CD4-positive, alpha-beta T cell treated with Interleukin-17A for 4 hours (primary cell): ENCODE data around the gene NUDT13.
"Not testable (repeated sequence)": the region's sequence is repeated elsewhere in the genome, so short reads cannot be mapped to it uniquely, and the experiment has no call there.

Source experiments
- DNase-seq: peaks from one replicate; pipeline ENCODE4 v3.0.0-alpha.2; 2020; ENCODE audit warnings: mixed read lengths

The NUDT13 gene

GRCh38 chr10:73106301-73106700, 4.0 kb upstream of the NUDT13 start:
- DNase-seq = no peak

DNA sequence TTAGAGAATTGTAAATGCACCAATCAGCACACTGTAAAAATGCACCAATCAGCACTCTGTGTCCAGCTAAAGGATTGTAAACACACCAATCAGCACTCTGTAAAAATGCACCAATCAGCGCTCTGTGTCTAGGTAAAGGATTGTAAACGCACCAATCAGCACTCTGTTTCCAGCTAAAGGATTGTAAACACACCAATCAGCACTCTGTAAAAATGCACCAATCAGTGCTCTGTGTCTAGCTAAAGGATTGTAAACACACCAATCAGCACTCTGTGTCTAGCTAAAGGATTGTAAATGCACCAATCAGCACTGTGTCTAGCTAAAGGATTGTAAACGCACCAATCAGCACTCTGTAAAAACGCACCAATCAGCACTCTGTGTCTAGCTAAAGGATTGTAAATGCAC, 1.0 kb upstream of the NUDT13 start:
- DNase-seq = not testable (repeated sequence)

DNA sequence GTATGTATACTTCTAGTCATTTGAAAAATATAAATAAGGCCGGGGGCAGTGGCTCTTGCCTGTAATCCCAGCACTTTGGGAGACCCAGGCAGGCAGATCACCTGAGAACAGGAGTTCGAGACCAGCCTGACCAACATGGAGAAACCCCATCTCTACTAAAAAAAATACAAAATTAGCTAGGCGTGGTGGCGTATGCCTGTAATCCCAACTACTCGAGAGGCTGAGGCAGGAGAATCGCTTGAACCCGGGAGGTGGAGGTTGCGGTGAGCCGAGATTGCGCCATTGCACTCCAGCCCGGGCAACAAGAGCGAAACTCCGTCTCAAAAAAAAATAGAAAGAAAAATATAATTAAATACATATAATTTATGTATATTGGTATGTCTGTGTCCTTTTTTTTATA, 1.8 kb downstream of the NUDT13 start:
- not testable (repeated sequence) for DNase-seq

DNA sequence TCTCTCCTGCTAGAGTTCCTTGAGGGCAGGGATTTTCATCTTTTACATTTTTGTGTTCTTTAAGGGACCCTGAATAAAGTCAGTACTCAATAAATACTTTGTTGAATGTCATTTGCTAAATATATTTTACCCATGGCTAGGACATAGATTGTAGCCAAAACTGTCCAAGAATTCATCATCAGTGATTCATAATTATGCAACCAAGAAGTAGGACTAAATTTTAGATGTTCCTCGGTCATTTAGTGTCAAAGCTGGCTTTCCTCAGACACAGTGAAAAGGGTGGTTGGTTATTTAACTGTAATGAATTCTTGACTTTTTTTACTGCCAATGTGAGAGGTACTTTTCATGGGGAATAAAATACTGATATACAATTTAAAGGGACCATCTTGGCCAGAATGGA, 3.3 kb downstream of the NUDT13 start:
- no peak for DNase-seq

- DNase-seq = no peak
Measured at GRCh38 chr10:73116017-73116416, 5.8 kb downstream of the NUDT13 start.

DNA sequence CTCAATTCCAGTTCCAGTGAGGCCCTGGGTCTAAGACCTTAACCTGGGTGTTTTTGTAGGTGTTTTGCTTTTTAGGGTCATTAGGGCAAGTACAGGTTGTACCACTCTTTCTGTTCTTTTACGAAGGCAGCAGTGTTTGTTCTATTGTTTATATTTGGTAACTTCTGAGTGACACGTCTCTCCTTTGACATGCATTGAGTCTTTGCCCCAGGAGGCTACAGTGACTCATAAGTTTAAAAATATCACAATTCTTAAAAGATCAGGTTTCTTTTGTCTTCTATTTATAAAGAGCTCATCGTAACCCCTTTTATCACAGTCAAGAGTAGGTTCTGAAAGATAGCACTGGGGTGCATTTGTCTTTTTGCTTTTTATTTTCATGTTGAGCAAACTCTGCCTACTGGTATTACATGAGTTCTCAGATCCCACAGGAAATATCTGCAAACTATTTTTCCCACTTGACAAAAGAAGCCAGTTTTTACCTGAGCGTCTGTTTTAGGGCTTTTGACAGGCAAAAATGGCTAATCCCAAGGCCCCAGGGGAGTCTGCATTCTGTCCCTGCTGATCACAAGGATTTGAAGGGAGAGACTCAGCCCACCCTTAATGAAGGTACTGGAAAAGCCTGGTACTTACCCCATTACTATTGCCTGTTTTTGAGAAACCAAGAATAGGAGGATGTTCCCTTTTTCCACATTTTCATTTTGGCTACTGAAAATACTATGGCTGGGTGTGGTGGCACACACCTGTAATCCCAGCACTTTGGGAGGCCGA, 7.9 kb downstream of the NUDT13 start:
- no peak for DNase-seq

- no peak for DNase-seq
Measured at GRCh38 chr10:73119457-73119856, 9.2 kb downstream of the NUDT13 start.

DNA sequence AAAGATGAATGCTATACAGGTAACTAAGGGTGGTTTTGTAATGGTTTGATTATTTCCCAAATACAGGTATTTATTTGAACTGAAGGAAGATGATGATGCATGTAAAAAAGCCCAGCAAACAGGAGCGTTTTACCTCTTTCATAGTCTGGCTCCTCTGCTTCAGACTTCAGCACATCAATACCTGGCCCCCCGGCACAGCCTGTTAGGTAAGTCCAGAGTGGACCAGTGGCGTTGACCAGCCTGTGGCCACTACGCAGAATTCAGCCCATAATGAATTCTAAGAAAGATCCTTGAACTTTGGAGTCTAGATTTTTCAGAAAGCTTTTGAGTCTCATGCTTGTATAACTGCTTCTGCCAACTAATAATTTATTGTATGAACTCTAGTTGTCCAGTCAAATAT, 9.7 kb downstream of the NUDT13 start:
- DNase-seq = no peak

- DNase-seq = no peak
Measured at GRCh38 chr10:73126343-73126742, 16.1 kb downstream of the NUDT13 start.

- DNase-seq = no peak
Measured at GRCh38 chr10:73131301-73131700, 21.0 kb downstream of the NUDT13 start.

- DNase-seq = no peak
Measured at GRCh38 chr10:73131913-73132686, 21.8 kb downstream of the NUDT13 start.

GRCh38 chr10:73134727-73135126, 24.5 kb downstream of the NUDT13 start:
- DNase-seq = no peak

GRCh38 chr10:73136627-73137026, 26.4 kb downstream of the NUDT13 start:
- no peak for DNase-seq

- no peak for DNase-seq
Measured at GRCh38 chr10:73139251-73139650, 29.0 kb downstream of the NUDT13 start.

- no peak for DNase-seq
Measured at GRCh38 chr10:73141603-73142002, 31.3 kb downstream of the NUDT13 start.

- DNase-seq = not testable (repeated sequence)
Measured at GRCh38 chr10:73150633-73151413, 40.6 kb downstream of the NUDT13 start.

DNA sequence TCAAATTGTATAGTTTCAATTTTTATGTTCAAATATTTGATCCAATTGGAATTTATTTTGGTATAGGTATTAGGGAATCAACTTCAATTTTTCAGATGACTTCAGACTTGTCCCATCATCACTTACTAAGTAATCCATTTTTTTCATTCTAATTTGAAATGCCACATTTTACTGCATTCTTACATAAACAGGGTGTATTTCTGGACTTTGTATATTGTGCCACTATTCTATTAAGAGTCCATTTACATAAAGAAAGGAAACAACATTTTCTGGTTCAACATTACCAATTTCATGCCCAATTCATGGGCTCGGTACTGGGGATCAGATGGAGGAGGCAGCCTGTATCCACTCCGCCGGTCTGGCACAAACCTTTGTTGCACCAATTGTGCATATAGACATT, 41.8 kb downstream of the NUDT13 start:
- DNase-seq = no peak

DNA sequence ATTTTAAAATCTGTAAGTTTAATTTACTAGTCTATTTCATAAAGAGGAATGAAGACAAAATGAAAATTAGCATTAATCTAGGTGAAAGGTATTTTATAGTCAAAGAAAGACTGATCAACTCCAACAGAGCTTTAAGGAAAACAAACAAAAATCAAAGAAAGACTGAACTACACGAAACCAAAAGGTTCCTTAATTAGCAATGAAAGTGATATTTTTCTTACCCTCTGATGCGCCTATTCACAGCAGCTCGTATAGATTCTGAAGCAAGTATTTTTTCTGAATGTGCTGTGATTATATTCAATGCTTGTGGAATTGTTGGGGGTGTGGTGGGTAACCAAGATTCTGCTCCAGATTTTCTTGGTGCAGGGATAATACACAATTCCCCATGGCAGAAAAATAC, 45.8 kb downstream of the NUDT13 start:
- DNase-seq = no peak

GRCh38 chr10:73159038-73159648, 48.9 kb downstream of the NUDT13 start:
- peak; percentile 76 for DNase-seq

GRCh38 chr10:73161079-73161478, 50.8 kb downstream of the NUDT13 start:
- DNase-seq = no peak

DNA sequence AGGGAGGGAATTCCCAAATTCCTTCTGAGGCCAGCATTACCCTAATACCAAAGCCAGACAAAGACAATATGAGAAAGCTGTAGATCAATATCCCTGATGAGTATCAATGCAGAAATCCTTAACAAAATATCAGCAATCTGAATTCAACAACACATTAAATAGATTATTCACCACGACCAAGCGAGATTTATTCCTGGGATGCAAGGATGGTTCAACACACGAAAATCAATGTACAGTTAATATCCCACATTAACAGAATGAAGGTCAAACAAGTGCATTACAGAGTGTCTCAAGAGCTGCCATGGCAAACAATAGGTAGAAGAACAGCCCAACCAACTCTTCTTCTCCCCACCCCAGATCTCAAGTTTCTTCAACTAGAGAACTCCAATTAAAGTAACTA, 51.4 kb downstream of the NUDT13 start:
- no peak for DNase-seq

- no peak for DNase-seq
Measured at GRCh38 chr10:73163096-73163495, 52.8 kb downstream of the NUDT13 start.

- no peak for DNase-seq
Measured at GRCh38 chr10:73166972-73167371, 56.7 kb downstream of the NUDT13 start.
